Loucy (cell line): Measurements from ENCODE around the gene THSD7A.

Experiments
- H2AFZ ChIP-seq: fragments of 200-600 bp; sonication (generic); 2 replicates; pipeline ENCODE4 v1.6.0; 2016; ENCODE audit warnings: antibody characterized with exemption, mild to moderate bottlenecking, low read length, moderate library complexity
- H3F3A ChIP-seq: fragments of 200-600 bp; 2 replicates; pipeline ENCODE4 v1.6.0; 2016; ENCODE audit warnings: antibody characterized with exemption, low read depth, mild to moderate bottlenecking
- H3K27me3 ChIP-seq: fragments of 200-600 bp; sonication (generic); 2 replicates; pipeline ENCODE4 v1.6.1; 2014; ENCODE audit warnings: low read length, mild to moderate bottlenecking; ENCODE audit not compliant: insufficient read depth, poor library complexity, severe bottlenecking
- H3K36me3 ChIP-seq: fragments of 200-600 bp; sonication (generic); 2 replicates; pipeline ENCODE4 v1.6.1; 2016; ENCODE audit warnings: low read length; ENCODE audit not compliant: insufficient read depth
- H3K4me1 ChIP-seq: fragments of 200-600 bp; sonication (generic); 2 replicates; pipeline ENCODE4 v1.5.1; 2014; ENCODE audit warnings: low read length, mild to moderate bottlenecking; ENCODE audit not compliant: insufficient read depth, poor library complexity, severe bottlenecking
- H3K4me2 ChIP-seq: fragments of 200-600 bp; sonication (generic); 2 replicates; pipeline ENCODE4 v1.6.0; 2014; ENCODE audit warnings: antibody characterized with exemption, low read length, low read depth, mild to moderate bottlenecking; ENCODE audit not compliant: poor library complexity, severe bottlenecking
- H3K4me3 ChIP-seq: fragments of 200-600 bp; sonication (generic); 2 replicates; pipeline ENCODE4 v1.5.1; 2014; ENCODE audit warnings: low read length, mild to moderate bottlenecking, mixed read lengths; ENCODE audit not compliant: poor library complexity, severe bottlenecking
- H3K79me2 ChIP-seq: fragments of 200-600 bp; sonication (generic); 2 replicates; pipeline ENCODE4 v1.6.1; 2014; ENCODE audit warnings: low read length; ENCODE audit not compliant: insufficient read depth
- H3K9ac ChIP-seq: fragments of 200-600 bp; sonication (generic); 2 replicates; pipeline ENCODE4 v1.6.0; 2014; ENCODE audit warnings: mild to moderate bottlenecking, low read depth, low read length, moderate library complexity; ENCODE audit not compliant: poor library complexity, severe bottlenecking
- H3K9me2 ChIP-seq: fragments of 200-600 bp; sonication (generic); replicated peaks from 2 replicates; pipeline ENCODE4 v1.6.1; 2016; ENCODE audit warnings: low read depth, low read length, mixed read lengths
- H3K9me3 ChIP-seq: fragments of 200-600 bp; sonication (generic); 2 replicates; pipeline ENCODE4 v1.6.1; 2014; ENCODE audit warnings: mild to moderate bottlenecking, antibody characterized with exemption, low read length, low read depth; ENCODE audit not compliant: insufficient read depth
- H4K20me1 ChIP-seq: fragments of 200-600 bp; sonication (generic); 2 replicates; pipeline ENCODE4 v1.6.0; 2014; ENCODE audit warnings: antibody characterized with exemption, low read length, mild to moderate bottlenecking; ENCODE audit not compliant: insufficient read depth, poor library complexity, severe bottlenecking
- CTCF ChIP-seq: fragments of 200-600 bp; sonication (generic); conservative IDR thresholded peaks from 2 replicates; pipeline ENCODE4 v1.5.1; 2014; ENCODE audit warnings: mild to moderate bottlenecking, antibody characterized with exemption, low read length
- EZH2phosphoT487 ChIP-seq: fragments of 200-600 bp; IDR thresholded peaks from 2 replicates; pipeline ENCODE4 v1.6.1; 2018; ENCODE audit warnings: antibody characterized with exemption, mild to moderate bottlenecking, moderate library complexity, borderline replicate concordance

The THSD7A gene

GRCh38 chr7:11579141-11579540 is 252.9 kb downstream of the THSD7A start:
- H3K9me2 ChIP-seq, result no peaks in the 10 kb centered on the region
- H3K36me3 ChIP-seq, result no peaks in the 10 kb centered on the region
- TF ChIP-seq CTCF, result no peak
- no peak for TF ChIP-seq EZH2phosphoT487
- no peaks in the 10 kb centered on the region for H4K20me1 ChIP-seq
- H3K4me1 ChIP-seq, result no peaks in the 10 kb centered on the region
- no peak overlapping the region for H2AFZ ChIP-seq
- no peaks in the 10 kb centered on the region for H3K9me3 ChIP-seq
- no peak overlapping the region for H3K4me3 ChIP-seq
- no peaks in the 10 kb centered on the region for H3K79me2 ChIP-seq
- no peak overlapping the region for H3K9ac ChIP-seq
- H3F3A ChIP-seq, result no peaks in the 10 kb centered on the region
- no peak overlapping the region for H3K4me2 ChIP-seq
- no peaks in the 10 kb centered on the region for H3K27me3 ChIP-seq

GRCh38 chr7:11576310-11576709 is 255.7 kb downstream of the THSD7A start:
- H3F3A ChIP-seq, result no peaks in the 10 kb centered on the region
- H3K79me2 ChIP-seq, result no peaks in the 10 kb centered on the region
- no peak overlapping the region for H3K4me2 ChIP-seq
- no peaks in the 10 kb centered on the region for H3K27me3 ChIP-seq
- H3K36me3 ChIP-seq, result no peaks in the 10 kb centered on the region
- H3K9ac ChIP-seq, result no peak overlapping the region
- H3K4me1 ChIP-seq, result no peaks in the 10 kb centered on the region
- H2AFZ ChIP-seq, result no peak overlapping the region
- H3K4me3 ChIP-seq, result no peak overlapping the region
- H3K9me2 ChIP-seq, result no peaks in the 10 kb centered on the region
- no peaks in the 10 kb centered on the region for H4K20me1 ChIP-seq
- no peak for TF ChIP-seq CTCF
- TF ChIP-seq EZH2phosphoT487, result no peak
- no peaks in the 10 kb centered on the region for H3K9me3 ChIP-seq

GRCh38 chr7:11573128-11573750 is 258.8 kb downstream of the THSD7A start:
- no peak overlapping the region for H3K4me2 ChIP-seq
- H3K79me2 ChIP-seq, result no peaks in the 10 kb centered on the region
- no peak overlapping the region for H3K9ac ChIP-seq
- H3K4me3 ChIP-seq, result no peak overlapping the region
- no peak overlapping the region for H2AFZ ChIP-seq
- no peaks in the 10 kb centered on the region for H3K9me2 ChIP-seq
- no peaks in the 10 kb centered on the region for H4K20me1 ChIP-seq
- H3F3A ChIP-seq, result no peaks in the 10 kb centered on the region
- no peaks in the 10 kb centered on the region for H3K36me3 ChIP-seq
- no peaks in the 10 kb centered on the region for H3K9me3 ChIP-seq
- no peak for TF ChIP-seq CTCF
- no peak for TF ChIP-seq EZH2phosphoT487
- no peaks in the 10 kb centered on the region for H3K4me1 ChIP-seq
- no peaks in the 10 kb centered on the region for H3K27me3 ChIP-seq
